Inflammatory macrophage treated with lipopolysaccharide for 1 hour (primary cell): ENCODE data around the gene RTF2.
"Not testable (repeated sequence)": the region's sequence is repeated elsewhere in the genome, so short reads cannot be mapped to it uniquely, and the experiment has no call there.

Experiments
- DNase-seq, 2 donors: peaks; one replicate each; pipeline ENCODE4 v3.0.0-alpha.2; 2020 to 2022

RTF2 gene

DNA sequence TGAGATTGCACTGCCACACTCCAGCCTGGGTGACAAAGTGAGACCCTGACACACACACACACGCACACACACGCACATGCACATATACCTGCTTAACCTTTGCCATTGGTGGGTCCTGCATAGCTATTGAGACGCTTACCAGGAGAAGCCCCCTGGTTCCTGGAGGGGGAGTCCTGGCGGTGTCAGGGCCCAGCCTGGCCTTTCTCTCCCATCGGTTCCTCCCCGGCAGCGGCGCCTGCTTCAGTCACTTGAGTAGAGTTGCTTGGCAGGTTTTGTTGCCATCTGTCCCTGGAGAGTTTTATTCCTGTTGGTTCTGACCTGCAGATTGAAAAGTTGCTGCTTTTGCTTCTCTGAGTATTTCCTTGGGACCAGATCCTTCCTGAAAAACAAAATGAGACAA lies 35.5 kb downstream of the RTF2 start:
- DNase-seq = no peak

DNA sequence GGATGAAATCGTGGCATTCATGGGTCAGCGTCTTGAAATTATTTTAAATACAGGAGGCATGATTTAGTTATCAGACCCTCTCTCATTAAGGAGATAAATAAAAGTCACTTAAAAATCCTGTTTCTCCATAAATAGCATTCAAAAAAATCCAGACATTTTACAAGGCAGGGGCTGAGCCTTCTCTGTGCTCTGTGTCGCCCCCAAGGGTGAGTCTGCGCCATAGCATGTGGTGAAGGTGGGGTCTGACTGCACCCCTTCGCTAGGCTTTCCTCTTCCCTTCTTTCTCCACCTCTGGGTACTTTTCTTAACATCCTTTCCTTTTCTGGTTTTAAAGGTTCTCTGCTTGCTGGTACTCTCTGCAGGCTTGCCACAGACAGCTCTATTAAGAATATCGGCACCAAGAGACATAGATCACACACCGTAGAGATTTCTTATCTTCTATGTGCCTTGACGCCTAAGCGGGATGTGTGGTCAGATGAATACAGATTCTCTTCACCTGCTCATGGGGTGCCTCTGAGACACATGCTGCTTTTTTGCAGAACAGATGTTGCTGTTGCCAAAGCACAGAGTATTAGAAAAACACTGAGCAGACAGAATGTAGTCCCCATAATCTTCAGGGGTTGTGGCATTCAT lies 36.1 kb downstream of the RTF2 start:
- no peak for DNase-seq

DNA sequence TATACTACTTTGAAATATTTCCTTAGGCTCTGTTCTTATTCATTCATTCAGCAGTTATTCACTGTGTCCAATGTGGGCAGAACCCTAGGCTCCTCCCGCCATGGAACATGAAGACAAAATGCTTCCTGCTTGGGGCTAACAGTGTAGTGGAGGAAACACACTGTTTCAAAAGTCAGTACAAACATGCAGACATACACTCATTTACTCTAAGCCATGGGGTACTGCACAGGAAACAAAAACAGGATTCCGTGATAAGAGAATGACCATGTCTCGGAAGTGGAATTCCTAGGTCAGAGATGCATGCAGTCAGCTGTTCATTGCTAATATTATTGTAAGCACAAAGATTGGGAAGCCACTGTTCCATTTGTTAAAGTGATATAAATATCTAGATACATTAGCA lies 37.7 kb downstream of the RTF2 start:
- no peak for DNase-seq

DNA sequence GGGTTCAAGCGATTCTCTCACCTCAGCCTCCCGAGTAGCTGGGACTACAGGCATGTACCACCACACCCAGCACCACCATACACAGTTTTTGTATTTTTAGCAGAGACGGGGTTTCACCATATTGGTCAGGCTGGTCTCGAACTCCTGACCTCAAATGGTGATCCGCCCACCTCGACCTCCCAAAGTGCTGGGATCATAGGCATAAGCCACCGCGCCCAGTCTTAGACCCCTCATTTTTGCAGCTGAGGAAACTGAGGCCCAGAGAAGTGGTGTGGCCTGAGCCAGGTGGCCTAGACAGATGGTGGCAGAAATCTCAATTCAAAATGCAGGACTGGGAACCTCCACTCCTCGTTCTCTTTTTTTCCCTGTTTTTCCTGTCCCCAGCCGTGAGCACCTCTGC lies 43.5 kb downstream of the RTF2 start:
- DNase-seq = no peak

DNA sequence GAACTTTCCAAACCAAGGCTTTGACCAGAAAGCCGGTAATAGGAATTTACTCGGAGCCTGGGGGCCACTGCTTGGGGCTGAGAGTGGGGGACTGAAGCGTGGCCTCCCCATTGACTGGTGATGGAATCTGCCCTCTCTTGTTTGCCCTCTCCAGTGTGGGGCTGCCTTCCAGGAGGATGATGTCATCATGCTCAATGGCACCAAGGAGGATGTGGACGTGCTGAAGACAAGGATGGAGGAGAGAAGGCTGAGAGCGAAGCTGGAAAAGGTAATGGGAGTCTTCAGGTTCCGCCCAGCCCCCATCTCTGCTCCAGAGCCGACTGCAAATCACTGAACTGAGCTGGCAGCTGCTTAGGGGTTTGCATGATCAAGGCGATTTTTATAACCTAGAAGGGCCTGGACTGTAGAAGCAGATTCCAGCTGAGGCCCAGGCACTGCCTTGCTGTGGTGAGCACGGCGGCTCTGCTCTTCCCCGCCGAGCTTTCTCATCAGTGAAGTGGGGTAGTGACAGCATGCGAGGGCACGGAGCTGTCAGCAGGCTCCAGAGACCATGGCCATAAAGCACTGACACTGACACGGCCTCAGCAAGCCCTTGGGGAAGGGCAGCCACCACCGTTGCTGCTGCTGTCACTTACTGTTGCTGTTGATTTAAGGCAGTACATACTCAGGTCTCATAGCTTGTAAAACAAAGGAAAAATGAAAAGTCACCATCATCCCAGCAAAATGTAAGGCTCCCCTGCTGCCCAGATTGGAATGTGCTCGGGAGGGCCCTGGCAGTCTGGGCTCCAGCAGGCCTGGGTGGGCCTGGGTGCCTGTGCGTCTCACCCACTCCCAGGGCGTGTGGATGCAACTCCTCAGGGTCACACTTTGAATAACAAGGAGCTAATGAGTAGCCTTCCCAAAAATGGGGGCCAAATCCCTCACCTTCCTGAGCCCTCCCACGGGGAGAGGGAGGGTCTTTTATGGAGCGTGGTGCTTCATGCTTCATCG lies 45.0 kb downstream of the RTF2 start:
- DNase-seq = no peak

DNA sequence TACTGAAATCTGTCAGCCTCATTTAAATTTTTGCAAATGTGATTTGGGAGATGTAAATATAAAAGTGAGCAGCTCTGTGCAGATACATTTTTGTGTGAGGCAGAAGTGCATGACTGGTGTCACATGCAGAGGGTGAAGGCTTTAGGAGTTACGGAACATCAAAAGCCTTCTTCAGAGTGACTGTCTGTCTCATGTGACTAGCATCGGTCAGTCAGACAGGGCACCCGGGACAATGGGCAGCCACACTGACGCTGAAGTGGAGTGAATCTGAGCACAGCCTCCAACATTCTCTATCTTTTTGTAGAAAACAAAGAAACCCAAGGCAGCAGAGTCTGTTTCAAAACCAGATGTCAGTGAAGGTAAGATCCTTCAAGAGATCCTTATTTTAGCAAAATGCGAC lies 48.2 kb downstream of the RTF2 start:
- DNase-seq = no peak

DNA sequence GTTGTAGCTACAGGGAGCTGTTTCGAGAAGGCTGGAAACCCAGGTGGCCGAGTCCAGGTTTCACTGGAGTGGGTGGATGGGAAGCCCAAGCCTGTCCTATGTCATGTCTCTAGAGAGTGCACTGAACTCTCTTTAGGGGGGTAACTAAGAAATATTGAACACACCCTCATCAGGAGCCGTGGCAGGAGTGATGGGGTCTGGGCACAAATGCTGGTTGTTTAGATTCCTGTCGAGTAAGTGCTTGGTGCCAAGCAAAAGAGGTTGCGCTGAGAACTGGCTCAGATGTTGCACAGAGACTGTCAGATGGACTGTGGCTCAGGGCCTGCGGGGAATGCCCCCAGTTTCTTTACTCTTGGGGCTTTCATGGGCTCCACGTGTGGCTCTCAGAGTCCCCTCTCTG lies 48.8 kb downstream of the RTF2 start:
- DNase-seq = no peak

DNA sequence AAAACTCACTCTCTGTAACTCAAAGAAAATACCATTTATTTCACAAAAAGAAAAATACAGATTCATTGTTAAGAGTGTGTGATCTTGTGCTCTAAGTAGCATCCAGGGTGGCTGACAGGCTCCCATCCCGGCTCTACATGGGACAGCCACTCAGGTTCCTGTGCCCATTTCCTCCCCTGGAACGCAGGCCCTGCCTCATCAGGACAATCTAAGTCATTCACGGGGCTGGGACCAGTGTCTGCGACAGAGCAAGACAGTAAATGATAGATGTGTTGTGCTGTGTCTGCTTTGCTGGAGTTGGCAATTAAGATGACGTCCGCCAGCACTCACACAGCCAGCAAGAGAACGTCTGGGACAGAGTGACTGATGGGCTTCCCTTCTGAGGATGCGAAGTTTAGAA lies 49.2 kb downstream of the RTF2 start:
- DNase-seq = no peak

DNA sequence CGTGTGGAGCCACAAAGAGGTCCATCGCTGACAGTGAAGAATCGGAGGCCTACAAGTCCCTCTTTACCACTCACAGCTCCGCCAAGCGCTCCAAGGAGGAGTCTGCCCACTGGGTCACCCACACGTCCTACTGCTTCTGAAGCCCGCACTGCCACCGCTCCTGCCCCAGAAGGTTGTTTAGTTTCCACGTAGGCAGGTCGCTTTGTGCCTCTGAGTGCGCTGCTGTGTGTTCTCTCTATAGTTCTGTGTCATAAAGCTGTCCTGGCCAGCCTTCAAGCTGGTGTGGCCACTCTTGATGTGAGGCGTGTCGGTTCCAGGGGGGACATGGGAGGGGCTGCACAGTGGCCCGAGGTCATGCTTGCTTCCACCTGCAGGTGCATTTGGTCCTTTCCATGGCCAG lies 49.7 kb downstream of the RTF2 start:
- no peak for DNase-seq

DNA sequence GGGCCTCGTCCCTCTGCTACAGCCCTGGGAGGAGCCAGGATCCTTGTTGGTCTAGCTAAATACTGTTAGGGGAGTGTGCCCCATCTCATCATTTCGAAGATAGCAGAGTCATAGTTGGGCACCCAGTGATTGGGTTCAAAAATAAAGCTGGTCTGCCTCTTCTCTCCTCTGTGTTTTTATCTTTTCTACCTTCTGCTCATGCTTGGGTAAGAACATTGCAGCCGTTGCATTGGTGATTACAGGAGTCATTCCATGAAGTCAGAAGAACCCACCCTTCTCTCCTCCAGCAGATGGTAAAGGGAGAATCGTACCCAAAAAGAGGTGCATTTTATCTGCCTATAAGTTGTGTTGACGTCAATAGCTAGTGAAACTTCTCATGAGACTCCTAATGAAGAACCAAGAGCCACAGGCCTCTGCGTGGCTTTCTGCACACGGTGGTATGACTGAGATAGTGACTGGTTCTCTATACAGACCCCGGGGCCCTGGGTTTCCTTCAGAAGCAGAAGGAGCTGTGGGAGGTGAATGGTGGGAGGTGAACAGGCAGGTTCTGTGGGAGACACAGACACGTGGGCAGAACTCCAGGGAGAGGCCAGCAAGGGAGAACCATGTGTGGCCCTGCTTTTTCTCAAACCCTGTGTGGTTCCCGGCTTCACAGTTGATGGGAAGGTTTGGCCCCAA lies 50.4 kb downstream of the RTF2 start:
- no peak for DNase-seq

DNA sequence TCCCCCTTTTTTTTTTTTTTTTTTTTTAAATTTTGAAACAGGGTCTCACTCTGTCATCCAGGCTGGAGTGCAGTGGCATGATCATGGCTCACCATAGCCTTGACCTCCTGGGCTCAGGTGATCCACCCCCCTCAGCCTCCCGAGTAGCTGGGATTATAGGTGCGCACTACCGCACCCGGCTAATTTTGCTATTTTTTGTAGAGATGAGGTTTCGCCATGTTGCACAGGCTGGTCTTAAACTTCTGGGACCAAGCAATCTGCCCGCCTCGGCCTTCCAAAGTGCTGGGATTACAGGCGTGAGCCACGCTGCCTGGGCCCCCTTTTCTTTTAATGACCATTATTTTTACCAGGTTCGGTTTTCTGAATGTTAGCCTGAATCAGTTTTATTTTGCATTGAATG lies 51.1 kb downstream of the RTF2 start:
- DNase-seq = no peak

DNA sequence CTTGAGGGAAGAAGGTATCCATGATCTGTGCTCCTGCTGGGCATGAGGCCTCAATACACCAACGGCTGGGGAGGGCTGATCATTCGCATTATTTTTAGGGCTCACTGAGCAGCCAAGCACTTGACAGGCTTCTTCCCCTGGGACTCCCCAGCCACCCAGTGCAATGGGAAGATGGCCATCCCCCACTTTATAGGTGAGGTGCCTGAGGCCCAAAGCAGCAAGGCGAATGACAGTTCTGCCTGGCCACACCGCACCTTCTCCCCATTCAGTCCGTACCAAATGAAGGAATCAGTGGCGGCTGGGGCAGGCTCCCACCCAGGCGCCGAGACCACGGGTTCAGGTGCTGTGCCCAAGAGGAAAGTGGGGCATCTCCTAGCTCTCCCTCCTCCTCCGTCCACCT lies 51.8 kb downstream of the RTF2 start:
- no peak for DNase-seq

DNA sequence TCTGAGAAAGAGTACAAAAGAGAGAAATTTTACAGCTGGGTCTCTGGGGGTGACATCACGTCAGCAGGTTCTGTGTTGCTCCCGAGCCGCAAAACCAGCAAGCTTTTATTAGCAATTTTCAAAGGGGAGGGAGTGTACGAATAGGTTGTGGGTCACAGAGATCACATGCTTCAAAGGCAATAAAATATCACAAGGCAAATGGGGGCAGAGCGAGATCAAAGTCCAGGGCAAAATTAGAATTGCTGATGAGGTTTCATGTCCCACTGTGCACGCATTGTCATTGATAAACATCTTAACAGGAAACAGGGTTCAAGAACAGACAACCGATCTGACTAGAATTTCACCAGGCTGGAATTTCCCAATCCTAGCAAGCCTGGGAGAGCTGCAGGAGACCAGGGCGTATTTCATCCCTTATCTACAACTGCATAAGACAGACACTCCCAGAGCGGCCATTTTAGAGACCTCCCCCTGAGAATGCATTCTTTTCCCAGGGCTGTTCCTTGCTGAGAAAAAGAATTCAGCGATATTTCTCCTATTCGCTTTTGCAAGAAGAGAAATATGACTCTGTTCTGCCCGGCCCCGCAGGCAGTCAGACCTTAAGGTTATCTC lies 52.4 kb downstream of the RTF2 start:
- not testable (repeated sequence) for DNase-seq

DNA sequence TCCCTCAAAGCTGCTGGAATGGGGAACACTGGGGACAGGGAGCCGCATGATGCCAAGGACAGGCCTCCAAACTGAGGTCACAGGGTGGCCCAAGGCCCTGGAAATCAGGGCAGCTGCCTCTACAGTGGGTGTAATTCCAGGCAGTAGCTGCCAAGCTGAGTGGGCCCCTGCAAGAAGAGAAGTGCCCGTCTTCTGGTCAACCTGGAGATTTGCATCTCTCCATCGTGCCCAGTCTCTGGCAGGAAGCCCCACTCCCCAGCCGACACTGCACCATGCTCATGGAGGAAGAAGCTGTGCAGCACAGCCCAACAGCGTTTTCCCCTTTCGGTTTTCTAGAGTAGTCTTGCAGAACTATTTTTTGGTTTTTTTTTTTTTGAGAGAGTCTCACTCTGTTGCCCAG lies 53.9 kb downstream of the RTF2 start:
- DNase-seq = no peak

DNA sequence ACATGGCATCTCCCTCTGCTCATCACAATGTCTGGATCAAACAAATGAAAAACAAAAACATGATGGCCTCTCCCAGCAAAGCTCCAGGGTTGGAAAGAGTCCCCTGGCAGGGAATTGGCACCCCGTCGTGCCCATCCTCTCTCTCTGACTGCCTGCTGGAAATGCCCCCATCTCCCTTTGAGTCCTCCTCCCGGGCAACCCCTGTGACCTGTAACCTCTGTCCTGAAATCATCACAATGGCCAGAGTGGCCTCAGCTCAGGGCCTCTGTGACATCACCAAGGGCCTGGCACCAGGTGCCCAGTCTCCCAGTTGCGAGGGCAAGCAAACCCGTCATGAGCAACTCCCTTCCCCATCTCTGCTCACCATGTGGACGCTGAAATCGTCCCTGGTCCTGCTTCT lies 56.0 kb downstream of the RTF2 start, which contains the start of gene FAM209A:
Gene FAM209A (plus strand): TSS at position 301 of the 400 bp plus-strand sequence. CDS start 65 bp downstream, at position 366.
- not testable (repeated sequence) for DNase-seq

DNA sequence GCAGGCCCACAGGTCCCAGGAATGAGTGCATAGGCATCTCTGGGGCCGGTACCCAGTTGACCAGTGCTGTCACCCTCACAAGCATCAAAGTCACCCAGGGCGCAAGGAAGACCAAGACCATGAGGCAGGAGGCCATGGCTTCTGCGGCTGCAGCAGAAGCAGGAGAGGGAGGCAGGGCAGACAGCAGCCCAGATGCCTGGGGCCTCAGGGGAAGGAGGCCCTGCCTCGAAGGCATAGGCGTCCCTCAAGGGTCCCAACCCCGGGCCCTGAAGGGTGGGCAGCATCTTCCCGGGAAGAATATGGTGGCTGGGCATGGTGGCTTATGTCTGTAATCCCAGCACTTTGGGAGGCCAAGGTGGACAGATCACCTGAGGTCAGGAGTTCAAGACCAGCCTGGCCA lies 59.1 kb downstream of the RTF2 start:
- no peak for DNase-seq

DNA sequence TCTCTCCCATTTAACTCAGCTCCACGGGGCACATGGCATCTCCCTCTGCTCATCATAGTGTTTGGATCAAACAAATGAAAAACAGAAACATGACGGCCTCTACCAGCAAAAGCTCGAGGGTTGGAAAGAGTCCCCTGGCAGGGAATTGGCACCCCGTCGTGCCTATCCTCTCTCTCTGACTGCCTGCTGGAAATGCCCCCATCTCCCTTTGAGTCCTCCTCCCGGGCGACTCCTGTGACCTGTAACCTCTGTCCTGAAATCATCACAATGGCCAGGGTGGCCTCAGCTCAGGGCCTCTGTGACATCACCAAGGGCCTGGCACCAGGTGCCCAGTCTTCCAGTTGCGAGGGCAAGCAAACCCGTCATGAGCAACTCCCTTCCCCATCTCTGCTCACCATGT lies 64.5 kb downstream of the RTF2 start, which contains the start of gene FAM209B:
Gene FAM209B (plus strand): TSS at position 301 of the 400 bp plus-strand sequence. CDS start 96 bp downstream, at position 397.
- DNase-seq = not testable (repeated sequence)

DNA sequence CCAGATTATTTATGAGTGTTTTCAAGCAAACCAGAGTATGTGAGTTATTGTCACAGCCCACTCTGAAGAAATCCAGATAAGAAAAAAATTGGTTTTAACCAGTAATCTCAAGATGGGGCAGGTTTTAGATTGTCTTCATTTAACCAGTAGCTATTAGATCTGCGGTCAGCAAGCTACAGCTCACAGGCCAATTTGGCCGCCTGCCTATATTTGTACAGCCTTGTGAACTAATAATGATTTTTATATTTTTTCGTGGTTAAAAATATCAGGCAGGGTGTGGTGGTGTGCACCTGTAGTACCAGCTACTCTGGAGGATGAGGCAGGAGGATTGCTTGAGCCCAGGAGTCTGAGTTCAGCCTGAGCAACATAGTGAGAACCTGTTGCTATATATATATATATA lies 69.6 kb downstream of the RTF2 start:
- DNase-seq = no peak

DNA sequence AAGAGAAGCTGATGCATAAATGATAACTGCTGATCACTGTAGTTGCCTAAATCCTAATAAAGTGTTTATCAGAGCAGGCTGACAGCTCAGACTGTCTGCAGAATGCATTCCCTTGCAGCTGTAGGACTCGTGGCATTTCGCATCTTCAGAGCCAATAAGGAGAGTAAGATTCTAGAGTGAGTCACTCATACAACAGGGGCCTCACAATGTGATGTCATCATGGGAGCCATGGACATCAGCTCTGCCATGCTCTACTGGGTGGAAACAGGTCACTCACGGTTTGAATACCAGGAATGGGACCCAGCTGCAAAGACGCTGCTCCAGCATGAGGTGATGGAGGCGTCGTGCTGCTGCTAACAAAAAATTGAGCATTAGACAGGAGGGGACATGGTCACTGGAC lies 72.0 kb downstream of the RTF2 start:
- no peak for DNase-seq

DNA sequence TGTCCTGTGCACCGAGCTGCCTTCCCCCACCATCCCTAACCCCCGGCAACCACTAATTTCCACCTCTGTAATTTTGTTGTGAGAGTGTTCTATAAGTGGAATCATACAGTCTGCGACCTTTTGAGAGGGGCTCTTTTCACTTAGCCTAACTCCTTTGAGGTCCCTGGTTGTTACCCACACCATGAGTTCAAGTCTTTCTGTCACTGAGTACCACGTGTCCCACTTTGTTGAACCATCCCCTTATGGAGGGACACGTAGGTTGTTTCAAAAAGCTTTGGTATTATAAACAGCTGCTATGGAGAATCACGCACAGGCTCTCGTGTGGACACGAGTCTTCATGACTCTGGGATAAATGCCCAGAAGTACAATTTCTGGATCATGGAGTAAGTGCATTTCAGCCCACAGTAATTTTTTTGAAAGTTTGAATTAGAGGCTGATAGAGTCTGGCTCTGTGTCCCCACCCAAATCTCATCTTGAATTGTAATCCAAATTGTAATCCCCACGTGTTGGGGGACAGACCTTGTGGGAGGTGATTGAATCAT lies 74.1 kb downstream of the RTF2 start:
- DNase-seq = no peak

DNA sequence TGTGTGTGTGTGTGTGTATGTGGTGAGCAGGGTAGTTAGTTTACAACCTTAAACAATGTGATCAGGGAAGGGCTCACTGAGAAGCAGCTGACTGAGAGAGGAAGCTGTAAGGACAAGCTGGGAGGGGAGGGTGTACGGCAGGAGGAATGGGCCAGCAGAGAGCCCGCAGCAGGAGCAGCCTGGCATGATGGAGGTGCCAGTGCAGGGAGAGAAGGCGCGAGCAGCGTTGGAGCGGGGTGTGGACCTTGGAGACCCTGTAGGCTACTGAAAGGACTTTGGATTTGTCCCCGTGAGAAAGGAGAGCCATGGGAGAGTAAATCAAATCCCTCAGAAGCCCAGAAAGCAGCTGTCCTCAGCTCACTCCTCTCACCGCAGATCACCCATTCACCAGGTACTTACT lies 83.1 kb downstream of the RTF2 start:
- no peak for DNase-seq

DNA sequence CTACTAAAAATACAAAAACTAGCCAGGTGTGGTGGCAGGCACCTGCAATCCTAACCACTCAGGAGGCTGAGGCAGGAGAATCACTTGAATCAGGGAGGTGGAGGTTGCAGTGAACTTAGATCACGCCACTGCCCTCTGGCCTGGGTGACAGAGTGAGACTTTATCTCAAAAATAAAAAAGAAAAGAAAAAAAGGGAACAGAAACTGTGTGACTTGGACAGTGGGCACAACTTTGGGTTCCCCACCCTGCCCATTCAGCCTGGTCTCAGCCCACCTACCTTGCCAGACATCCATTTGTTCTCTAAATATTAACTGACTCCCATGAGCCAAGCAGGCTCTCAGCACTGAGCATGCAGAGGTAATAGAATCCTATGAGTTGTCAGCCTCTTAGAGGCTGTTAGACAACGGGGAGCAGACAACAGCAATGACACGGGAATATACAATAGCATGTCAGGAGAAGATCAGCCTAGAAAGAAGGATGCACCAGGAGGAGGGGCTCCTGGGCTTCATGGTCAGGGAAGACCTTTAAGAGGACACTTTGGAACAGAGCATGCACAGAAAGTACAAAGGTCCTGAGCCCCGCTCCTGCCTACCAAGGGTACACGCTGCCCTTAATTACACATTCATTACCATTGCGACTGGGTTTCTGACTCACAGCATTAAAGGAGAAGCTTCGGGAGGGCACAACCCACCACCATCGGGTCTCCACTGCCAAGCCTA lies 84.6 kb downstream of the RTF2 start:
- peak; percentile 13 to 16 for DNase-seq
